ENCODE measurements around the gene APC. TPM values are rescaled to one million over a fixed set of nuclear protein-coding genes. Genes with fewer than 3 reads are reported as not detected.

The APC gene
- total and polyA plus RNA-seq, 2 of the 13 experiments (the other 11 are each of a cell fraction or from before 2014, with no cell fraction given) = 6.1 to 19.0 TPM

DNA sequence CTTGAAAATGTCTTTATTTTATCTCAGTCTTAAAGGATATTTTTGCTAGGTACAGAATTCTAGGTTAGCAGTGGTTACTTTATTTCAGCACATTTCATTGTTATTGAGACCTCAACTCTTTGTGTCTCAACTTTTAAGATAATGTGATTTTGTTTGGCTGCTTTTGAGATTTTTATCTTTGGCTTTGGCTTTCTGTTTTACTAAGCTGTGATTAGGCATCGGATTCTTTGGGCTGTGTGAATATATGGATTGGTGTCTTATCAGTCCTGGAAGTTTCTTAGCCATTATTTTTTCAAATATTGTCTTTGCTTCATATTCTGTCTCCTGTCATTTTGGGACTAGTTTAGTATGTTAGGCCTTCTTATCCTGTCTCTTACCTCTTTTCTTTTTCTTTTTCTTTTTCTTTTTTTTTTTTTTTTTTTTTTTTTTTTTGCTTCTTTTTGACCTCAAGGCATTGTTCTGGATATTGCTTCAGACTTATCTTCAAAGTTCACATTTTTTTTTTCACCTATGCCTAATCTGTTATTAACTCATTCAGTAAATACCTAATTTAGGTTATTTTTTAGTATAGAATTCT is 20.1 kb upstream of the APC start:
- intact Hi-C loops (cut with micrococcal nuclease; ENCODE audit: unreplicated experiment) (no loop called here), in situ Hi-C loops (cut with HindIII; ENCODE audit: extremely low pct_ligation_motif_present, low pct_unique_long_range_greater_than_20kb) (no loop called here)
- Histone ChIP-seq H4K20me1 (ENCODE audit: insufficient read depth, low read length) (no peaks in the 10 kb centered on the region), H3K9me3 (ENCODE audit: low read length) (no peaks in the 10 kb centered on the region), H3K27me3 (ENCODE audit: control insufficient read depth in 1 of 2, insufficient read depth in 2 of 2, low read length in 2 of 2) (no peaks in the 10 kb centered on the region), H3K4me2 (ENCODE audit: low read depth, low read length) (no peak overlapping the region), H3K27ac (ENCODE audit: extremely low read length, insufficient read depth, low read length) (no peak overlapping the region), H3K4me1 (ENCODE audit: insufficient read depth, low read length) (no peaks in the 10 kb centered on the region), H3K9ac (ENCODE audit: insufficient read depth, low read depth, low read length) (no peak overlapping the region), H3K79me2 (ENCODE audit: insufficient read depth, low read length) (peaks cover 46% of the 10 kb centered on the region), H2AFZ (ENCODE audit: low read length) (no peak overlapping the region), H3K4me3 (replicated peaks in 1 of 3; ENCODE audit: insufficient read depth in 1 of 3, low read depth in 2 of 3, low read length in 3 of 3) (no peak overlapping the region), H3K36me3 (replicated peaks in 1 of 2; ENCODE audit: control insufficient read depth in 1 of 2, insufficient read depth in 2 of 2, low read length in 2 of 2) (no peaks in the 10 kb centered on the region)
- no peak for DNase-seq (ENCODE audit: low spot score)
- ChIA-PET POLR2A (no interaction called here), CTCF (ENCODE audit: low intra/inter-chr PET ratio, low total read pairs) (no interaction called here)
- no peak for TF ChIP-seq ZNF713 (CRISPR knock-in tag; IDR thresholded peaks at IDR 0.05)
- TF ChIP-seq MTA1 (CRISPR knock-in tag; IDR thresholded peaks at IDR 0.05; ENCODE audit: borderline replicate concordance) = no peak
- TF ChIP-seq SMC3 (IDR thresholded peaks at IDR 0.05; ENCODE audit: low read length) = no peak
- TF ChIP-seq, protein P1, sequence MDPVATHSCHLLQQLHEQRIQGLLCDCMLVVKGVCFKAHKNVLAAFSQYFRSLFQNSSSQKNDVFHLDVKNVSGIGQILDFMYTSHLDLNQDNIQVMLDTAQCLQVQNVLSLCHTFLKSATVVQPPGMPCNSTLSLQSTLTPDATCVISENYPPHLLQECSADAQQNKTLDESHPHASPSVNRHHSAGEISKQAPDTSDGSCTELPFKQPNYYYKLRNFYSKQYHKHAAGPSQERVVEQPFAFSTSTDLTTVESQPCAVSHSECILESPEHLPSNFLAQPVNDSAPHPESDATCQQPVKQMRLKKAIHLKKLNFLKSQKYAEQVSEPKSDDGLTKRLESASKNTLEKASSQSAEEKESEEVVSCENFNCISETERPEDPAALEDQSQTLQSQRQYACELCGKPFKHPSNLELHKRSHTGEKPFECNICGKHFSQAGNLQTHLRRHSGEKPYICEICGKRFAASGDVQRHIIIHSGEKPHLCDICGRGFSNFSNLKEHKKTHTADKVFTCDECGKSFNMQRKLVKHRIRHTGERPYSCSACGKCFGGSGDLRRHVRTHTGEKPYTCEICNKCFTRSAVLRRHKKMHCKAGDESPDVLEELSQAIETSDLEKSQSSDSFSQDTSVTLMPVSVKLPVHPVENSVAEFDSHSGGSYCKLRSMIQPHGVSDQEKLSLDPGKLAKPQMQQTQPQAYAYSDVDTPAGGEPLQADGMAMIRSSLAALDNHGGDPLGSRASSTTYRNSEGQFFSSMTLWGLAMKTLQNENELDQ (CRISPR knock-in tag; IDR thresholded peaks at IDR 0.05; ENCODE audit: borderline replicate concordance) = no peak
- TF ChIP-seq GZF1 (CRISPR knock-in tag; IDR thresholded peaks at IDR 0.05) = no peak
- TF ChIP-seq, protein P2, sequence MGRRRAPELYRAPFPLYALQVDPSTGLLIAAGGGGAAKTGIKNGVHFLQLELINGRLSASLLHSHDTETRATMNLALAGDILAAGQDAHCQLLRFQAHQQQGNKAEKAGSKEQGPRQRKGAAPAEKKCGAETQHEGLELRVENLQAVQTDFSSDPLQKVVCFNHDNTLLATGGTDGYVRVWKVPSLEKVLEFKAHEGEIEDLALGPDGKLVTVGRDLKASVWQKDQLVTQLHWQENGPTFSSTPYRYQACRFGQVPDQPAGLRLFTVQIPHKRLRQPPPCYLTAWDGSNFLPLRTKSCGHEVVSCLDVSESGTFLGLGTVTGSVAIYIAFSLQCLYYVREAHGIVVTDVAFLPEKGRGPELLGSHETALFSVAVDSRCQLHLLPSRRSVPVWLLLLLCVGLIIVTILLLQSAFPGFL (CRISPR knock-in tag; IDR thresholded peaks at IDR 0.05) = no peak
- TF ChIP-seq, protein P3, sequence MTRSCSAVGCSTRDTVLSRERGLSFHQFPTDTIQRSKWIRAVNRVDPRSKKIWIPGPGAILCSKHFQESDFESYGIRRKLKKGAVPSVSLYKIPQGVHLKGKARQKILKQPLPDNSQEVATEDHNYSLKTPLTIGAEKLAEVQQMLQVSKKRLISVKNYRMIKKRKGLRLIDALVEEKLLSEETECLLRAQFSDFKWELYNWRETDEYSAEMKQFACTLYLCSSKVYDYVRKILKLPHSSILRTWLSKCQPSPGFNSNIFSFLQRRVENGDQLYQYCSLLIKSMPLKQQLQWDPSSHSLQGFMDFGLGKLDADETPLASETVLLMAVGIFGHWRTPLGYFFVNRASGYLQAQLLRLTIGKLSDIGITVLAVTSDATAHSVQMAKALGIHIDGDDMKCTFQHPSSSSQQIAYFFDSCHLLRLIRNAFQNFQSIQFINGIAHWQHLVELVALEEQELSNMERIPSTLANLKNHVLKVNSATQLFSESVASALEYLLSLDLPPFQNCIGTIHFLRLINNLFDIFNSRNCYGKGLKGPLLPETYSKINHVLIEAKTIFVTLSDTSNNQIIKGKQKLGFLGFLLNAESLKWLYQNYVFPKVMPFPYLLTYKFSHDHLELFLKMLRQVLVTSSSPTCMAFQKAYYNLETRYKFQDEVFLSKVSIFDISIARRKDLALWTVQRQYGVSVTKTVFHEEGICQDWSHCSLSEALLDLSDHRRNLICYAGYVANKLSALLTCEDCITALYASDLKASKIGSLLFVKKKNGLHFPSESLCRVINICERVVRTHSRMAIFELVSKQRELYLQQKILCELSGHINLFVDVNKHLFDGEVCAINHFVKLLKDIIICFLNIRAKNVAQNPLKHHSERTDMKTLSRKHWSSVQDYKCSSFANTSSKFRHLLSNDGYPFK (CRISPR knock-in tag; IDR thresholded peaks at IDR 0.05; ENCODE audit: borderline replicate concordance) = no peak
- no peak for TF ChIP-seq FLYWCH1 (CRISPR knock-in tag; IDR thresholded peaks at IDR 0.05)
- TF ChIP-seq HOXA9 (CRISPR knock-in tag; IDR thresholded peaks at IDR 0.05; ENCODE audit: borderline replicate concordance) = no peak
- no peak for TF ChIP-seq ZNF549 (CRISPR knock-in tag; IDR thresholded peaks at IDR 0.05)
- TF ChIP-seq ZNF354B (CRISPR knock-in tag; IDR thresholded peaks at IDR 0.05) = no peak
- TF ChIP-seq, protein P4, sequence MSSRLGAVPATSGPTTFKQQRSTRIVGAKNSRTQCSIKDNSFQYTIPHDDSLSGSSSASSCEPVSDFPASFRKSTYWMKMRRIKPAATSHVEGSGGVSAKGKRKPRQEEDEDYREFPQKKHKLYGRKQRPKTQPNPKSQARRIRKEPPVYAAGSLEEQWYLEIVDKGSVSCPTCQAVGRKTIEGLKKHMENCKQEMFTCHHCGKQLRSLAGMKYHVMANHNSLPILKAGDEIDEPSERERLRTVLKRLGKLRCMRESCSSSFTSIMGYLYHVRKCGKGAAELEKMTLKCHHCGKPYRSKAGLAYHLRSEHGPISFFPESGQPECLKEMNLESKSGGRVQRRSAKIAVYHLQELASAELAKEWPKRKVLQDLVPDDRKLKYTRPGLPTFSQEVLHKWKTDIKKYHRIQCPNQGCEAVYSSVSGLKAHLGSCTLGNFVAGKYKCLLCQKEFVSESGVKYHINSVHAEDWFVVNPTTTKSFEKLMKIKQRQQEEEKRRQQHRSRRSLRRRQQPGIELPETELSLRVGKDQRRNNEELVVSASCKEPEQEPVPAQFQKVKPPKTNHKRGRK (CRISPR knock-in tag; IDR thresholded peaks at IDR 0.05) = no peak
- no peak for FAIRE-seq
- ATAC-seq = no peak
- BruUV-seq (replicated peaks) = no TSS peak
- WGBS (ENCODE audit: low lambda C conversion rate) = 97% methylated on average over 1 of the region's 1 CpG
